Skin of body (tissue), 2 donors: ENCODE measurements around the gene OCA2. TPM values are rescaled to one million over a fixed set of nuclear protein-coding genes. Genes with fewer than 3 reads are reported as not detected.
"Not testable (repeated sequence)": the region's sequence is repeated elsewhere in the genome, so short reads cannot be mapped to it uniquely, and the experiment has no call there.

Experiments used
- DNase-seq: peaks from one replicate; lab custom pipeline; 2025; lab: John Stamatoyannopoulos, UW
- total RNA-seq: library from RNA; depleted of rRNA; stranded (reverse); fragments of >200 nt; gene quantifications from one replicate; pipeline ENCODE4 v1.2.3, GENCODE V29; 2014

OCA2 gene
- total RNA-seq, 1 donor from 2014 or later, result 1.4 TPM

DNA sequence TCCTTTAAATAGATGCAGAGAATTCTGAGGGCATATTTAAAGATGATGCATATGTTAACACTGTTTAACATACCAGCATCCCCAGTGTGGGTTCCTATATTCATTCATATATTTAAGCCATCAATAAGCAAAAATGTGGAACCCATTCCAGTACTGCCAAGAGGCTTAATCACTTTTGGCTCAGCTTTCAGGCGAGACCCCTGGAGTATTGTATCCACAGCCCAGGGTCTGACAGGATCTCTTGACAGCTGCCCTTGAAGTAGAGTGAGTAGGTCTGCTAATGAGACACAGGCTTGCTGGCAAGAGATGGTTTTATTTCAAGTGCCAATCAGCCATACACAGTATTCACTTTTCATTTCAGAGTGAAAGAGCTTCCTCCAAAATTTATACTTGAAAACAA lies 367.3 kb downstream of the OCA2 start:
- DNase-seq, result no peak

DNA sequence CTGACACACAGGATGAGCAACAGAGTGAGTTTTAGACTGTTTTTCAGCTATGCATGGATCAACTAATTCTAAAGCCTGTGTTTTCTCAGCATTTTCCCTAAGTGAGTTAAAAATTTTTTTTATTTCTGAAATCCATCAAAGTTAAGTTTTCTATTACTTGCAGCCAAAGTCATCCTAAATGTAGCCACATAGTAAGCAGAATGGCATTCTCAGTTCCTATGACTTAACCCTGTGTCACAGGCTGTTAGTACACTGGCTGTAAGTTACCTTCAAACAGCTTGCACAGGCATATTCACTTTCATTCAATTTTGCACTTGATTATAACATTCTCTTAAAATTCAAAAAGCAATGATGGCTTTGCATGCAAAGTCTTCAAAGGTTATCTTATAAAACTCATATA lies 368.2 kb downstream of the OCA2 start:
- DNase-seq, result no peak

DNA sequence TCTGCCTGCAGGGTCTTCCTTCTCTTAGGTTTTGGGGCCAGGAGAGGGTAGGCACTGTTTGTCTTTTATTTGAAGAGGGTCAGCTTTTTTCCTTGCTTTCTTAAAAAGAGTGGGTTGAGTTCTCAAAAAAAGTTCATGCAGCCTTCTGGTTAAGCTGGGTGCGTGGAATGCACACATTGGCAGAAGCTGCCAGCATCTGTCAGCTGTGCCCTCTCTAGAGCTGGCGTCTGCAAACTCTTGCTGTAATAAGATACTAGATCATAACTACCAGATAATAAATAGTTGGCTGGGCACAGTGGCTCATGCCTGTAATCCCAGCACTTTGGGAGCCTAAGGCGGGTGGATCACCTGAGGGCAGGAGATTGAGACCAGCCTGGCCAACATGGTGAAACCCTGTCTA lies 373.4 kb downstream of the OCA2 start:
- no peak for DNase-seq

- no peak for DNase-seq
Measured at GRCh38 chr15:27723821-27724220, 375.3 kb downstream of the OCA2 start.

GRCh38 chr15:27722102-27722501 lies 377.0 kb downstream of the OCA2 start:
- DNase-seq, result no peak

DNA sequence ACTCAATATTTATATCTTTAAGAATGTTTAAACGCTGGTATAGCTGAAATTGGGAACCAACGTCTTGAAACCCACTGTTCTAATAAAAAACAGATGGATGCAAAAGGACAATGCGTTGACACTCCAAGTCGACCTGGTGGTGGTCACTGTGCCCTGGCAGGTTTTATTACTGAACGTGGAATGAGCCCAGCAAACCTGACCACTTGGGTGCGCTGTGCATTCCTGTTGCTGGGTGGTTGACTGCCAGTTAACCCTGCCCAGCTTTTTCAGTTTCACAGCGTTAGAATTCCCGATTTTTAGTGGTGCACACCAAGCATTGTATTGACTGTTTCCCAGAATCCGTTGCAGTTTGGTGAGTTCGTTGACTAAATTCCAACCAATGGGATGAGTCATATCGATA lies 384.4 kb downstream of the OCA2 start:
- no peak for DNase-seq

- DNase-seq, result not testable (repeated sequence)
Measured at GRCh38 chr15:27713850-27714249, 385.3 kb downstream of the OCA2 start.

DNA sequence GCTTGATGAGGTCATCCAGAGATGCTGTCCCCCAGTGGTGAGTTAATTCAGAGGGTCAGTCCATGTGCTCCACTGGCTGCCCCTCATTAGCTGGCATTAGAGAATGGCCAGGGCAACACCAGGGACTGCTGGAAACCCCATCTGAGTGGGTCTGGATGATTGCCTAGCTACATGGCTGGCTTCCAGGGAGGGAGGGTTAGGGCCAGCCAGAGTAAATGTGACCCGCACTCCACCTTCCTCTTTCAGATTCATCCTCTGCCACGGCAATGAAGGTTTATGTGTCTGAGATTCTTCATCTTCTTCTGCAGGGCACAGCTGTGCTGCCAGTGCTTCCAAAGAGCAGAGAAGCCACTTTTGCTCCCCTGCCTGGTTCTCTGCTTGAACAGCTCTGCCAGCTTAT lies 391.9 kb downstream of the OCA2 start:
- DNase-seq, result no peak

DNA sequence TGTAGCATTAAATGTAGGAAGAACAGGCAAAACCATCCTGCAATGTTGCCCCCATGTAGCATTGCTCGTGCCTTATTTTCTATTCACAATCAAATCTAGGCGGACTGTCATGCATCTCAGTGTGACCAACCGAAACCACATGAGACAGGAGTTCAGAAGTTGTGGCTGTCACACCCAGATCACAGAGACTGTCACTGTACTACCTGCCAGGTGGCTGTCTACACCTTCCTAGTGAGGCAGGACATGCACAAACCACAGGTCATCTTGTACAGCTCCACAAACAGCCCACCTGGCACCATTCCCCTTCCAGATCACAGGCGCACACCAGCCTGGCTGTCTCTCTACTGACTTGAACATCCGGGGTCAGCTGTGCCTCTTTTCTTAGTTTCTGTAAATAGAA lies 392.8 kb downstream of the OCA2 start:
- DNase-seq, result no peak

DNA sequence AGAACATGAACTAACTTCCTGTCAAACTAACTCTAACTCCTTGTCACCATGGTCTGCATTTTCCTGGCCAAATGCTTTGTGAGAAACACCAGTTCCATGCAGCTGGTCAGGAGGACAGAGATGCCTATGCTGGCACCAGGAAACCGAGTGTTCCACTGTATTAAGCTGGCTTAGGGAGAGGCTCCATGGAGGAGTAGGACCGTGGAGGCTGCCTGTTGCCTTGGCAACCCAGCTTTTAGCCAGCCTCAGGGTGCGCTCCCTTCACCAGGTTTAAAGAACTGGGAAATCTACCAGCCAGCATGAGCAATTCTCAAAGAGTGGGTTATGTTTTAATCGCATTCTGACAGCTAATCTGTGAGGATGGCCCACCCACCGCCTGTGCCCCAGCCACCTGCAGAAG lies 394.1 kb downstream of the OCA2 start:
- no peak for DNase-seq

Other genes with a start within 250 kb of the OCA2 start
- gene HERC2, start 222.9 kb upstream of the OCA2 start, total RNA-seq, result 42.8 TPM